Right renal pelvis (tissue), 4 donors: ENCODE measurements around the gene RNF220. TPM values are rescaled to one million over a fixed set of nuclear protein-coding genes. Genes with fewer than 3 reads are reported as not detected.
"Not testable (repeated sequence)": the region's sequence is repeated elsewhere in the genome, so short reads cannot be mapped to it uniquely, and the experiment has no call there.

Experiments used
- DNase-seq, 4 donors: peaks; one replicate each; pipeline ENCODE4 v3.0.0-alpha.2; 2013; ENCODE audit warnings: low read depth in 4 of 4, low spot score in 3 of 4, missing footprints in 1 of 4
- polyA plus RNA-seq, 4 donors: library from polyadenylated mRNA; unstranded; fragments of 120-200 nt; gene quantifications; one replicate each; pipeline ENCODE4 v1.2.1, GENCODE V29; 2013; ENCODE audit not compliant: insufficient read length in 4 of 4

The RNF220 gene
- polyA plus RNA-seq, 4 donors: 93.0 to 101 (median 95.7) TPM

- DNase-seq: no peak
Observed at GRCh38 chr1:44543786-44544185, 138.7 kb downstream of the RNF220 start.

- no peak for DNase-seq
Observed at GRCh38 chr1:44544960-44545359, 139.9 kb downstream of the RNF220 start.

GRCh38 chr1:44545961-44546360, 140.9 kb downstream of the RNF220 start:
- no peak for DNase-seq

- no peak for DNase-seq
Observed at GRCh38 chr1:44546403-44547053, 141.5 kb downstream of the RNF220 start.

DNA sequence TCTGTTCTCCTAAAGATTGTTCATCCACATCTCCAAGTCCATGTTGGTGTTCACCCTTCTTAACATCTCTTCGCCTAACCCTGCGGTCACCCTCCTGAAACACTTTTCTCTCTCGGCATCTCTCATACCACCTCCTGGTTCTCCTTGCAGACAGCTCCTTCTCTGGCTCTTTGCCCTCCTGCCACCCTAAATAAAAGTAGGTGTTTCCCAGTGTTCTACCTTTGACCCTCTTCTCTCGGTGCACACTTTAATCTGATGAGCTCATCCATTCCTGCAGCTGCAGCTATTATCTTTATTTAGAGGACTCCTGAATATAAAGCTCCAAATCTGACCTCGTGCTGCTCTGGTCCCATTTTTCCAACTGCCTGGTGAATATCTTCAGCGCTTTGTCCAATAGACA, 142.3 kb downstream of the RNF220 start:
- DNase-seq: no peak

- DNase-seq: no peak
Observed at GRCh38 chr1:44547837-44548236, 142.8 kb downstream of the RNF220 start.

GRCh38 chr1:44549510-44549909, 144.5 kb downstream of the RNF220 start:
- DNase-seq: no peak

GRCh38 chr1:44553127-44553758, 148.2 kb downstream of the RNF220 start:
- DNase-seq: no peak

DNA sequence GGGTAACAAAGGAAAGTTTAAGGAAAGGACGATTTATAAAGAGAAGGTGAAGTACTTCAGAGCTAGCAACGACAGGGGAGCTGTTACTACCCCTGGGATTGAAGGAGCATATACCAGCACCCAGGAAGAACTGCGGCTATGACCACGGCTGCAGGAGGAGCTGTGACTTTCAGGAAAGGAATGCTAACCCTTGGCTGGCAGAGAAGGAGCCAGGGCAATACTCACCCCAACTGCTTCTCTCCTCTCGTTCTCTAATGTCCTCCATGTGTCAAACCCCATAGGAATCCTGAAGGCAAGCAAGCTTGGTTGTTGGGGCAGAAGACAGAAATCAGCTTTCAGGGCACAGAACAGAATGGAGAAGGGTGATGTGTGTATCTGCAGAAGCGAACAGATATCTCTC, 148.7 kb downstream of the RNF220 start:
- DNase-seq: no peak

DNA sequence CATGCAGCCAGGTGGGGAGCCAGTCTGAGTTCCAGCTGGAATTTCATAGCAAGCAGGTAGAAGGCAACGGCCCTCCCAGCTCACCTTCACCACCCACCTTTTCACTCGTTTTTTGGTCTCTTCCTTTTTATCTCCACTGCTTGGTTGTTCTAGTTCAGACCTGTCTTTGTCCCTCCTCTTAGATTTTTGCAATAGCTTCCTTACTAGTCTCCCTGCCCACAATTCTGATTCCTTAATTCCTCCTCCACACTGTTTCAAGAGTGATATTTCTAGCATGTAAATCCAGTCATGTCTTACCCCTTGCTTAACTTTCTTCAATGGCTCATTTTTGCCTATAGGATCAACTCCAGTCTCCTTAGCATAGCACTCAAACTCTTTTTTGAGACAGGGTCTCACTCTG, 149.7 kb downstream of the RNF220 start:
- no peak for DNase-seq

DNA sequence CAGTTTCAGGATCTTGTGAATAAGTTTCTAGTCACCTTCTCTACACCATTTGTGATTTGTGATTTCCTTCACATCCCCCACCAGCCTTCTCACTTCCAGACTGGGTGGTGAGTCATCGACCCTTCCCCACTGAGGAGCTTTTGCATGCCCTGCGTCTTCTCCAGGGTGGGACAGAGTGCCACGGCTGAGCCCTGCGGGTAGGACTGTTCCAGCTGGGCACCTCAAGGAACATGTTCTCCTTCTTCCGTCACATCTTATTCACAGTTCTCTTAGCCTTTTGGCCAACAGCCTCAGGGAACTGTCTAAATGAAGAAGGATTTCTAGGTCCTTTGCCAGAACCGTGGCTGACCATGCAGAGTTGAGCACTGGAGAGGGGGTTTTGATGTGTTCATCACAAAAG, 152.7 kb downstream of the RNF220 start:
- DNase-seq: no peak

GRCh38 chr1:44558883-44559282, 153.8 kb downstream of the RNF220 start:
- DNase-seq: no peak

DNA sequence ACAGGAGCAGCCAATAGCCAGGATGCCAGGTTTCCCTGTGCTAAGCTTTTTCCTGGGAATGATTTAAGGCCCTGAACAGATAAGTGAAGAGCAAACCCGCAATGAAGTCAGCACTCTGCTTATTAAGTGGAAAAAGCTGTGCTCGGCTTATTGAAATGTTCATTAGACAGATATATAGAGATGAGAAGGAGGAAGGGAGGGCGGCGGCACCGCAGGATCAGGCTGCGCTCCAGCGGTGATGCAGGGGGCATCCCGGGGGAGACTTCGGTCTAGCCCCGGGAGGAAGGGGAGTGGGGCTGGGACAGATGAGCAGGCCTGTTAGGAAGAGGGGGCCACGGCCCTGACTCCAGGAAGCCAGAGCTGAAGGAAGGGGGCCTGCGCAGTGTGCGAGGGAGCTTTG, 154.3 kb downstream of the RNF220 start:
- DNase-seq: no peak

DNA sequence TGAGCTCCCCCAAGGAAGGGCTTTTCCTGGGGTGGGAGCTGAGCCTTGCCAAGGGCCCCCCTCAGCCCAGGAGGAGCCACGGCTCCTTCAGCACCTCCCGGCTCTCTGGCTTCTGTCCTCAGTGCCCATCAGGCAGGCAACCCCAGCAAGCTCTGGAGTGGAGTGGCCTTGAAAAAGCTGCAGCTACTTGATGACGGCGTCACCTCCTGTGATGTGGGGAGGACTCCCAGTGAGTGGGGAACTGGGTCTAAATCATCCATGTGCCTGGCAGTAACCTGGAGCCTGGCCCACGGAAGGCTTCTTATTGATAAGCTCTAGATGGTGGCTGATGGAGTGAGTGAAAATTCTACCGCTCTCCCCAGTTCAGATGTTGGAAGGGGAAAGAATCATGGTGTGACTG, 154.9 kb downstream of the RNF220 start:
- no peak for DNase-seq

DNA sequence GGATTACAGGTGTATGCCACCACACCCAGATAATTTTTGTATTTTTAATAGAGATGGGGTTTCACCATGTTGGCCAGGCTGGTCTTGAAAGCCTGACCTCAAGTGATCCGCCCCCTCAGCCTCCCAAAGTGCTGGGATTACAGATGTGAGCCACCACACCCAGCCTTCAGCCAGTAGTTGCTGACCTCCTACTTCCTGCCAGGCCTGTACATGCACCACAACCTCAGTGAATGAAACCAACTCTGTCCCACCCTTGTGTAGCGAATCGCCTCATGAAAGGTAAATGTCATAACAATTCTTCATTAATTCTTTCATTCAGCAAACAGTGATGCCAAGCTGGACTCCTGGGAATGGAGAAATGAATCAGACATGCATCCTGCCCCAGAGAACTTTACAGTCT, 155.6 kb downstream of the RNF220 start:
- DNase-seq: not testable (repeated sequence)

- DNase-seq: no peak
Observed at GRCh38 chr1:44565259-44565750, 160.2 kb downstream of the RNF220 start.

GRCh38 chr1:44565833-44566232, 160.8 kb downstream of the RNF220 start:
- DNase-seq: no peak

GRCh38 chr1:44566281-44567046, 161.4 kb downstream of the RNF220 start:
- no peak for DNase-seq

- no peak for DNase-seq
Observed at GRCh38 chr1:44568128-44568900, 163.3 kb downstream of the RNF220 start.

- DNase-seq: no peak
Observed at GRCh38 chr1:44569491-44569890, 164.4 kb downstream of the RNF220 start.
